DMS153 treated with DMSO at 0.1 percent for 48 hours (cell line): ENCODE data around the gene SLC9B2.
"Not testable (repeated sequence)": the region's sequence is repeated elsewhere in the genome, so short reads cannot be mapped to it uniquely, and the experiment has no call there.

Experiments used
- DNase-seq: peaks from one replicate; lab custom pipeline; 2025; ENCODE audit not compliant: unreplicated experiment; lab: John Stamatoyannopoulos, UW

Gene SLC9B2

DNA sequence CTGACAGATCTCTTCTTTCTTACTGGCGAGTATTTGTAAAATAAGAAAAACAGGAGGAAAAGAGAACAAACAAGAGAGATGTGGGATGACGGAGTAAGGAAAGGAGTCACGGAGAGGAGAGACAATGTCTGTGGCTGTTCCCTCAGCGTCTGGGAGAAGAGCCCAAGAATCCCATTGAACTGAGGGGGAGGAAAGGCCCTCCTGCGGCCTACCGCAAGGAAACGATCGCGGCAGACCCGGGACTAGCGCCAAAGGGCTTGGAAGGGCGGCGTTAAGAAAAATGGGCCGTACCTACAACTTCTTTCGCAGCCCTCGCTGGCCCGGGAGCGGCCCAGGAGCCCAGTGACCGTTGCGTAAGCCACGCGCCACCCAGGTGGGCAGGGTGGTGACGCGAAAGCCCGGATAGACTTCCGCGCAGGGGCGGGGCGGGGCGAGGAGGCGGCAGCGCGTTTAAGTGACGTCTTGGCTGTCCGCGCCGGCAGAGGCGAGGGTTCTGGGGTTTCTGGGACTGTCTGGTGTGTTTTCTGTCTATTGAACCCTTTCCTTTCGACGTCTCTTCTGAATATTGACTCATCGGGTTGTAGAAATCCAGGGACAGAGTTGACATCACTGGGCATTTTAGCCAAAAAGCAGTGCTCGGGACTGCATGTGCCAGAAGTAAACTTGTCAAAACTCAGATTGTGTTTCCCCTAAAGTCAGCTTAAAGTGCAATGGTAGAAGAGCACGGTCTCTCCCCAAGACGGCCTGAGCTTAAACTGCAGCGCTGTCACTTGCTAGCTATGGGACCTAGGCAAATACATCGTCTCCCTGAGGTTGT, 57.0 kb downstream of the SLC9B2 start, which contains the start of gene SLC9B1:
Gene SLC9B1 (minus strand): TSS at position 398 of the 817 bp plus-strand sequence. CDS start 27,994 bp downstream, outside the sequence.
- peak; percentile 76 for DNase-seq

DNA sequence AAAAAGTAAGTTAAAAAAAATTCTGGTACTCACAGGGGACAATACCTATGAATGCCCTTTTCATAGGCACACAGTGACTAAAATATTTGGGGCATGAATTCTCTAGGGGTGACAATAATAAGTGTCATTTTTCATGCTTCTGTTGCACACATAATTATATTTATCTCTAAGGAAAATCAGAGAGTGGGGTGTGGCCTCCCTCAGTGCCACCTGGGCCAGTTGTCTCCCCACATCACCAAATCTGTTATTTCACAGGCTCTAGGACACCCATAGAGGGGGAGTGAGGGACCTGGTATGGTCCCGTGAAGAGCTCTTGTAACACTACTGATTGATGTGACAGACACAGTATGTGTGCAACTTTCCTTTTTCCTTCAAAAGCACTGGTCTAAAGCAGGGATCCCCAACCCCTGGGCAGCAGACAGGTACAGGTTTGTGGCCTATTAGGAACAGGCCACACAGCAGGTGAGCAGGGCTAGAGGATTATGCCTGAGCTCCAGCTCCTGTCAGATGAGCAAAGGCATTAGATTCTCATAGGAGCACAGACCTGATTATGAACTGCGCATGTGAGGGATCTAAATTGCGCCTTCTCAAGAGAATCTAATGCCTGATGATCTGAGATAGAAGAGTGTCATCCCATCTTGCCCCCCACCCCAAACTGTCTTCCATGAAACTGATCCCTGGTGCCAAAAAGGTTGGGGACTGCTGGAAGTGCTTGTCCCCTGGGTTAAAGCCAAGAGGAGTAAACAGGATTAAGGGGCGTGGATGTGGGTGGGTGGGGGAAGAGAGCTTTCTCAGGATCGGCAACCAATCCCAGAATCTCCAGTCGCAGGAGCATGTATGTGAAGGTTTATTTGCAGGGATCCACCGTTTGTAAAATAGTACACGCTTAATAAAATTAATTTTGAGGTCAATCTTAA, 57.9 kb downstream of the SLC9B2 start:
- no peak for DNase-seq

DNA sequence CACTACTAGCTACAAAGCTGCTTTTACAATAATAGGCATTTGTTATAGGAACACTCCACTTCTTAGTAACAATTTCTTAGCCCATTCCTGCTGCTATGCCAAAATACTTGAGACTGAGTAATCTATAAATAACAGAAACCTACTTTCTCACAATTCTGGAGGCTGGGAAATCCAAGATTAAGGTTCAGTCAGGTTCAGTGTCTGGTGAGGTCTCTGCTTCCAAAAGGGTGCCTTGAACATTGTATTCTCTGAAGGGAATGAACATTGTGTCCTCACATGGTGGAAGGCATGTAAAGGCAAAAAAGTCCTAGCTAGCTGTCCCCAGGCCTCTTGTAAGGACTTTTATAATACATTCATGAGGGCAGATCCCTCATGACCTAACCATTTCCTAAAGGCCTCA, 64.0 kb downstream of the SLC9B2 start:
- no peak for DNase-seq

DNA sequence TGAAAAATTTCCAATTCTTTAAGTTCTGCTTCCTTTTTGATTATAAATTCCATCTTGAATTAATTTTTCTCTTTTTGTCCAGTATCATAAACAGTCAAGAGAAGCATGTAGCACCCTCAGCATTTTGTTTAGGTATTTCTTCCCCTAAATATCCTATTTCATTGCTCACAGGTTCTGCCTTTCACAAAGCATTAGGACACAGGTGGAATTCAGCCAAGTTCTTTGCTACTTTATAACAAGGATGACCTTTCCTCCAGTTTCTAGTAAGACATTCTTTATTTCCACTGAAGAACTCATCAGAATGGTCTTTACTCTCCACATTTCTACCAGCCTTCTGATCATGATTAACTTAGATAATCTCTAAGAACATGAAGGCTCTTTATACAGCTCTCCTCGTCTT, 64.5 kb downstream of the SLC9B2 start:
- DNase-seq: no peak

DNA sequence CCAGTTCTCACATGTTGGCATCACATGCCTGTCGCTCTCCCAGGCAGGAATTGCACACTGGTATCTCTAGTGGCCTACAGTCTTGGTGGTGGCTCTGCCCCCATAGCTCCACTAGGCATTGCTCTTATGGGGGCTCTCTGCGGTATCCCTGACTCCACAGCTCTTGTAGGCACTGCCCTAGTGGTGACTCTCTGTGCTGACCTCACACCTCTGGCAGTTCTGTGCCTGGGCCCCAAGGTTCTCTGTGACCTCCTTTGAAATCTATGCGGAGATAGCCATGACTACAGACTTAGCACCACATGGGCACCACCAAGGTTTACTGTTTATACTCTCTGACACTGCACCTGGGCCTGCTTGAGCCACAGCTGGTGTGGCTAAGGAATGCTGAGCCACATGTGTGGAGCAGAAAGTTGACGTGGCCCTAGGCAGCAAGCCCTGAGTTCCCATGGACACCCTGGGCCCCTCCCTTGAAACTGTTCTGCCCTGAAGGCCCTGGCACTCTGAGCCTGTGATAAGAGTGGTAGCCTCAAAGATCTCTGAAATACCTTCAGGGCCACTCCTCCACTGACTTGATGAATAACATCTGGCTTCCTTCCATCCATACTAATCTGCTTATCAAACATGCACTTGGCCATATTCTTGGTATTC, 65.1 kb downstream of the SLC9B2 start:
- no peak for DNase-seq

DNA sequence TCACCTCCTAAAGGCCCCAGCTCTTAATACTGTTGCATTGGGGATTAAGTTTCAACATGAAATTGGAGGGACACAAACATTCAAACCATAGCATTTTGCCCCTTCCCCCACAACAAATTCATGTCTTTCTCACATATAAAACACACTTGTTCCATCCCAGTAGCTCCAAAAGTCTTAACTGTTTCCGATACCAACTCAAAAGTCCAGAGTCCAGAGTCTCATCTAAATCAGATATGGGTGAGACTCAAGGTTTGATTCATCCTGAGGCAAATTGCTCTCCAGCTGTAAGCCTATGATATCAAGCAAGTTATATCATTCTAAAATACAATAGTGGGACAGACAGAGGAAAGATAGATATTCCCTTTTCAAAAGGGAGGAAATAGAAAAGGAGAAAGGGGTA, 65.8 kb downstream of the SLC9B2 start:
- DNase-seq: no peak

DNA sequence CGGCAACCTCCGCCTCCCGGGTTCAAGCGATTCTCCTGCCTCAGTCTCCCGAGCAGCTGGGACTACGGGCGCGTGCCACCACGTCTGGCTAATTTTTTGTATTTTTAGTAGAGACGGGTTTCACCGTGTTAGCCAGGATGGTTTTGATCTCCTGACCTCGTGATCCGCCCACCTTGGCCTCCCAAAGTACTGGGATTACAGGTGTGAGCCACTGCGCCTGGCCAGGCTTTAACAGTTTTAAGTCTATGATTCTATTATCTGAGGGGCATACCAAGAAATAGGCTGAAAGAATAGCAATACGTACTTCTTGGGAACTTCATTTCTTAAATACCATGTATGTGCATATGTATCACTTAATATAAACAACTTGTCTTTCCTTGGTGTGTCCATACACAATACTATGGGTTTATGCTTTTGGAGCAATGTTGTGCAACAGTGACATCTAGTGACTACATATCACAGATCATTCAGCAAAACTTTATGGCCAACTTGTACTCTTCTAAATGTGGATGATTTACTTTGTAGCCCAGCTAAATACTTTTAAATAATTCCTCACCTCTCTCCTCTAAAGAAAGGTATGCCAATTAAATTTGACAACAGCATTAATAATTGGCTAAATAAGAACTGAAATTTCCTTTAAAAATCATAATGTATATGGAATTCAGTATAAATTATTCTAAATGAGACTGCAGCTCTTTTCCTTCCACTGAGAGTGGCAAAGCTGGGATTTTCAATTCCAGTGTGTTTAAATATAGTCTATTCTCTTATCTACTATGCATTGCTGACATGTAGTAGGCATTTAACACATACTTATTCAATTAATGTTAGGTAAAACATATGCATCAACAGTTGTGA, 67.5 kb downstream of the SLC9B2 start:
- DNase-seq: peak; percentile 49

DNA sequence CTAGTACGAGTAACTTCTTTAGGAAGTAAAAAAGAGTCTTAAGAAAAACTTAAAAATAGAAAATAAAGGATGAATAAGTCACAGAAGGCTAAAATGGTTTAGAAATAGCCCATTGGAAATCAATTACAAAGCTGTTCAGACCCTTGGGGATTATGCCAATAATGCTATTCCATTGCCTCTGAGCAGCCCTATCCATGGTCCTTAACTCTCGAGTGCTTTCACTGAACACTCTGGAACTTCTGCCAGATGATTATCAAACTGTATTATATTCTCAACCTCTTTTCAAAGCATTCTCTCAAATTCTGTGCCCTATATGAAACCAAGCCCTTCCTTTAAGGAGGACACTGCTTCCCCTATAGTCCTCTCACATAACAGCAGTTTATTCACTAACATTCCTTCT, 74.0 kb downstream of the SLC9B2 start:
- DNase-seq: no peak

DNA sequence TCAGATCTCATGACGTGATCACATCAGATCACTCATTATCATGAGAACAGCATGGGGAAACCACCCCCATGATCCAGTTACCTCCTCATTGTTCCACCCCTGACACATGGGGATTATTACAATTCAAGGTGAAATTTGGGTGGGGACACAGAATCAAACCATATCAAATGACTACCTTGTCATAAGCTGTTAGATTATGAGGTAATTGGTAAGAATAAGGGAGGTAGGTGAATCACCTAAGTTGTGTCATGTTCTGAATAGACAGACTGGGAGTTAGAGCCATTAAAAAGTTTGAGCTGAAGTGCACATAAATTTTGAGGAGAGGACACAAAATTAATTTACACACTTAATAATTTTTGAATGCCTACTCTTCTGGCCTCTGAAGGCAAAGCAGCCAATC, 81.8 kb downstream of the SLC9B2 start:
- no peak for DNase-seq

DNA sequence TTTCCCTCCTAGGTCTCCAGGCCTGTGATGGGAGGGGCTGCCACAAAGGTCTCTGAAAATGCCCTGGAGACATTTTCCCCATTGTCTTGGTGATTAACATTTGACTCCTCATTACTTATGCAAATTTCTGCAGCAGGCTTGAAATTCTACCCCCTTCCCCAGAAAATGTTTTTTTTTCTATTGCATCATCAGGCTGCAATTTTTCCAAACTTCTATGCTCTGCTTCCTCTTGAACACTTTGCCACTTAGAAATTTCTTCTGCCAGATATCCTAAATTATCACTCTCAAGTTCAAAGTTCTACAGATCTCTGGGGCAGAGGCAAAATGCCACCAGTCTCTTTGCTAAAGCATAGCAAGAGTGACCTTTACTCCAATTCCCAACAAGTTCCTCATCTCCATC, 82.6 kb downstream of the SLC9B2 start:
- DNase-seq: not testable (repeated sequence)

DNA sequence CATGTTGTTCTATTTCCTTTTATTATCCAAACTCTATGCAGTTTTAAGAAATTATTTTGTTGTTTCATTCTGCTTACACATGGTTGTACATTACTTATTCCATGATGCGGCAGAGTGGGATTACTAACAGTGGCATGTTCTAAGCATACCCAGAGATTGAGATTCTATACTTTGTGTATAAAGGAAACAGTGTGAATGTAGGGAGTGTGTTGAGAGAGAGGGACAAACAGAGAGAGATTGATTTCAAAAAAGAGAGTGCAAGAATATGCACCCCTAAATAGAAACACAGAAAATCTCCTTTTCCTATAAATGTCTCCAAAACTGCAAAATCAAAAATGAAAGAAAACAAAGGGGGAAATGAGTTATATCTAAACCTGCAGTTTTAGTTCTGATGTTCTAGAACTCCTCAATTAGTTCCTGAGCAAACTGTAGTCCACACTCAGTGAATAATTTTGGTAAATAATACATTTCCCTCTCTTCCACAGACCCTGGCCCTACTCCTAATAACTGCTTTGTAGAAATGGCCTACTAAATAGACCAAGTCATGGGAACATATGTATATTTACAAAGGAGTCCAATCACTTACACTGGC, 88.0 kb downstream of the SLC9B2 start:
- no peak for DNase-seq

DNA sequence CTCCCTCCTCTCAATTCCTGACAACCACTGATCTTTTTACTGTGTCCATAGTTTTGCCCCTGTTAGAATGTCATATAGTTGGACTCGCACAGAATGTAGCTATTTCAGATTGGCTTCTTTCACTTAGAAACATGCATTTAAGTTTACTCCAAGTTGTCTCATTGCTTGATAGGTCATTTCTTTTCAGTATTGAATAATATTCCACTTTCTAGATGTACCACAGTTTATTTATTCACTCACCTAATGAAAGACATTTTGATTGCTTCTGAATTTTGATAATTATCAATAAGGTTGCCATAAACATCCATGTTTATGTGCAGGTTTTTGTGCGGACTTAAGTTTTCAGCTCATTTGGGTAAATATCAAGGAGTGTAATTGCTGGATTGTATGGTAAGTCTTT, 95.6 kb downstream of the SLC9B2 start:
- DNase-seq: no peak
